B cell (primary cell): Measurements from ENCODE around the gene RIPK3. TPM values are rescaled to one million over a fixed set of nuclear protein-coding genes. Genes with fewer than 3 reads are reported as not detected.

Experiments
- ATAC-seq: fragments of 200-7000 bp; cut with Tn5 transposase; one replicate; pipeline ENCODE4 v1.10.0; 2021; ENCODE audit warnings: low read depth, mild to moderate bottlenecking, moderate number of reproducible peaks, moderate library complexity
- CTCF ChIA-PET: fragments of 350-600 bp; sonication (Branson Sonifier 250); formaldehyde crosslinking; loops from one replicate; lab custom pipeline; 2021; ENCODE audit warnings: antibody characterized with exemption, inconsistent platforms; lab: Charles Lee
- POLR2A ChIA-PET: fragments of 350-600 bp; sonication (Branson Sonifier 250); formaldehyde crosslinking; loops from one replicate; lab custom pipeline; 2021; ENCODE audit warnings: antibody characterized with exemption; lab: Charles Lee
- DNase-seq: peaks from one replicate; pipeline ENCODE4 v3.0.0; 2013
- H2AFZ ChIP-seq: 2 replicates; pipeline ENCODE4 v1.6.1; 2012; ENCODE audit warnings: mild to moderate bottlenecking, low read depth, low read length; ENCODE audit not compliant: insufficient read depth, poor library complexity, severe bottlenecking
- H3K27ac ChIP-seq, 2 donors: 1 replicate in 1 of 2; 2 replicates in 1 of 2; pipeline ENCODE4 v1.5.1; 2012 to 2013; ENCODE audit warnings: low read length in 2 of 2, mild to moderate bottlenecking in 2 of 2, moderate library complexity in 1 of 2
- H3K27me3 ChIP-seq, 4 experiments: fragments of 200-600 bp in 1 of 4; sonication (generic) in 1 of 4; replicated peaks in 1 of 4; 1 replicate in 2 of 4; 2 replicates in 2 of 4; pipeline versions ENCODE4 v1.6.1 to v1.7.0; 2013 to 2016; ENCODE audit warnings: low read length in 3 of 4, mild to moderate bottlenecking in 2 of 4, mixed read lengths in 1 of 4, moderate library complexity in 1 of 4; ENCODE audit not compliant: insufficient read depth in 4 of 4, control insufficient read depth in 3 of 4; ENCODE audit errors: control extremely low read depth in 1 of 4
- H3K36me3 ChIP-seq, 2 experiments: replicated peaks in 1 of 2; 1 replicate in 1 of 2; 2 replicates in 1 of 2; pipeline versions ENCODE4 v1.6.1 to v1.7.1; 2013; ENCODE audit warnings: low read length in 1 of 2; ENCODE audit not compliant: insufficient read depth in 2 of 2, control insufficient read depth in 1 of 2; ENCODE audit errors: control extremely low read depth in 1 of 2, extremely low read depth in 1 of 2
- H3K4me1 ChIP-seq, 2 donors: fragments of 200-600 bp in 1 of 2; sonication (generic) in 1 of 2; 1 replicate in 1 of 2; 2 replicates in 1 of 2; pipeline versions ENCODE4 v1.5.1 to v1.6.1; 2013 to 2017; ENCODE audit warnings: low read length in 2 of 2; ENCODE audit not compliant: control insufficient read depth in 2 of 2, insufficient read depth in 2 of 2
- H3K4me2 ChIP-seq: replicated peaks from 2 replicates; pipeline ENCODE3; 2012; ENCODE audit warnings: mild to moderate bottlenecking, low read depth, low read length; ENCODE audit not compliant: poor library complexity, severe bottlenecking
- H3K4me3 ChIP-seq, 5 experiments: fragments of 200-600 bp in 1 of 5; sonication (generic) in 1 of 5; 1 replicate in 3 of 5; 2 replicates in 2 of 5; pipeline versions ENCODE4 v1.5.1 to v1.7.0; 2011 to 2016; ENCODE audit warnings: low read length in 4 of 5, mild to moderate bottlenecking in 4 of 5, low read depth in 2 of 5, control low read depth in 1 of 5, moderate library complexity in 1 of 5; ENCODE audit not compliant: insufficient read depth in 1 of 5; ENCODE audit errors: control extremely low read depth in 1 of 5, extremely low read depth in 1 of 5
- H3K79me2 ChIP-seq: fragments of 200-600 bp; sonication (generic); one replicate; pipeline ENCODE4 v1.6.0; 2016; ENCODE audit warnings: low read length; ENCODE audit not compliant: control insufficient read depth, insufficient read depth
- H3K9ac ChIP-seq: fragments of 200-600 bp; sonication (generic); 2 replicates; pipeline ENCODE4 v1.6.1; 2017; ENCODE audit warnings: mild to moderate bottlenecking, low read length, moderate library complexity
- H3K9me3 ChIP-seq, 3 donors: one replicate each; pipeline versions ENCODE4 v1.6.1 to v1.7.1; 2013; ENCODE audit warnings: low read length in 2 of 3; ENCODE audit not compliant: control insufficient read depth in 2 of 3, insufficient read depth in 1 of 3; ENCODE audit errors: control extremely low read depth in 1 of 3
- H4K20me1 ChIP-seq: 2 replicates; pipeline ENCODE4 v1.6.0; 2012; ENCODE audit warnings: mild to moderate bottlenecking, low read length; ENCODE audit not compliant: insufficient read depth, control insufficient read depth, poor library complexity, severe bottlenecking
- H3K27ac Mint-ChIP-seq: one replicate; pipeline ENCODE4 v1.8.0; 2021; ENCODE audit warnings: mixed read lengths
- H3K27me3 Mint-ChIP-seq: one replicate; pipeline ENCODE4 v1.8.0; 2021; ENCODE audit warnings: mixed read lengths
- H3K4me1 Mint-ChIP-seq: one replicate; pipeline ENCODE4 v1.8.0; 2021; ENCODE audit warnings: mixed read lengths
- H3K4me3 Mint-ChIP-seq: one replicate; pipeline ENCODE4 v1.8.0; 2021; ENCODE audit warnings: mixed read lengths
- H3K9me3 Mint-ChIP-seq: one replicate; pipeline ENCODE4 v1.8.0; 2022; ENCODE audit warnings: mixed read lengths; ENCODE audit not compliant: insufficient read depth
- CTCF ChIP-seq: fragments of 200-600 bp; IDR thresholded peaks from one replicate; pipeline ENCODE4 v1.8.0; 2022; ENCODE audit warnings: antibody characterized with exemption, mild to moderate bottlenecking
- EZH2 ChIP-seq: IDR thresholded peaks from 2 replicates; pipeline ENCODE4 v1.6.1; 2012; ENCODE audit warnings: borderline replicate concordance, low read depth, mild to moderate bottlenecking, moderate library complexity, low read length; ENCODE audit not compliant: insufficient read depth, poor library complexity, severe bottlenecking
- WGBS: methylation state at CpG from one replicate; pipeline ENCODE4 v1.1.5; 2013; ENCODE audit warnings: missing lambda C conversion rate; ENCODE audit not compliant: insufficient coverage; 5-methylcytosine and 5-hydroxymethylcytosine counted together
- intact Hi-C: fragments of 100-400 bp; cut with micrococcal nuclease; formaldehyde crosslinking; loops from one replicate; pipeline ENCODE4 v1.10.0; 2022
- polyA plus RNA-seq: library from polyadenylated mRNA; depleted of rRNA; stranded (reverse); fragments of >200 nt; gene quantifications from 2 replicates; pipeline ENCODE4 v1.2.3, GENCODE V29; 2012
- total RNA-seq, 2 donors: library from RNA; stranded (reverse); fragments of 120-200 nt in 1 of 2; gene quantifications; 1 replicate in 1 of 2; 2 replicates in 1 of 2; pipeline versions ENCODE4 v1.2.3 to v1.2.4, GENCODE V29; 2013 to 2022

RIPK3 gene
- total and polyA plus RNA-seq, 2 donors (not counting 1 experiment from before 2014, with no cell fraction given) = 65.5 to 77.6 TPM

- TF ChIP-seq EZH2 = peak; percentile 79
- TF ChIP-seq CTCF = no peak
- peak; percentile 61 for DNase-seq
- POLR2A ChIA-PET = interaction anchor here (0.8 to 3.5 kb wide), 3 partner anchors 31 to 102 kb away, joined by 3 to 42 read pairs (median 20); partner anchors contain the start of genes CBLN3 and KHNYN
- Histone ChIP-seq H3K4me1 (peaks cover 49 to 54% of the 10 kb centered on the region in 2 donors), H3K4me3 (peak within 1 kb of the TSS in 3 of 5 experiments; percentile 41 to 60 (median 43)), H3K27me3 (peaks cover 0 to 33% (median 19%) of the 10 kb centered on the region in 4 experiments), H4K20me1 (peaks cover 25% of the 10 kb centered on the region), H3K36me3 (peaks cover 0 to 24% of the 10 kb centered on the region in 2 experiments), H3K4me2 (peak within 1 kb of the TSS; percentile 88), H3K9me3 (peaks cover 0 to 9% (median 0%) of the 10 kb centered on the region in 3 donors), H3K27ac (no peak within 1 kb of the TSS), H3K79me2 (peaks cover 15% of the 10 kb centered on the region), H3K9ac (peak within 1 kb of the TSS; percentile 51), H2AFZ (peak within 1 kb of the TSS; percentile 19)
- ATAC-seq = no peak
- CTCF ChIA-PET = interaction anchor here (1.5 to 16.1 kb wide), 10 partner anchors 11 to 227 kb away, joined by 5 to 650 read pairs (median 22); partner anchors contain the start of genes CBLN3, KHNYN, NYNRIN and TINF2
- Mint-ChIP-seq H3K27me3 (peaks cover 17% of the 10 kb centered on the region), H3K27ac (no peak within 1 kb of the TSS), H3K4me1 (peaks cover 48% of the 10 kb centered on the region), H3K4me3 (peak within 1 kb of the TSS; percentile 69), H3K9me3 (no peaks in the 10 kb centered on the region)
- WGBS = 3% methylated on average over 56 of the region's 65 CpGs
- intact Hi-C loops = loop anchor here (10.0 kb wide), 1 partner anchor 340 kb away; no protein-coding TSS in a partner anchor
Measured at GRCh38 chr14:24334431-24335291, 5.1 kb downstream of the RIPK3 start, which contains the start of gene ADCY4. ADCY4 (minus strand) TSS chr14:24335071; CDS start chr14:24334652, 419 bp downstream.
